ENCODE measurements around the gene F5.
A peak's percentile ranks its signal among the peaks of the same experiment; 100 is the strongest.

GRCh38 chr1:169485431-169486280 lies 100.6 kb downstream of the F5 start, which contains the start of gene SLC19A2:
- TF ChIP-seq CTCF (IDR thresholded peaks at IDR 0.05) (peak; percentile 44), EZH2 (IDR thresholded peaks at IDR 0.05; ENCODE audit: borderline replicate concordance, insufficient read depth, low read depth, low read length, poor library complexity, severe bottlenecking) (no peak)
